GM03348 (cell line): ENCODE data around the gene CD164L2.

ENCODE experiments used
- DNase-seq: peaks from one replicate; pipeline ENCODE4 v3.0.0; 2012; ENCODE audit warnings: low spot score

The CD164L2 gene

GRCh38 chr1:27346991-27347624 is 36.0 kb downstream of the CD164L2 start:
- no peak for DNase-seq

GRCh38 chr1:27346357-27346756 is 36.8 kb downstream of the CD164L2 start:
- DNase-seq, result no peak

GRCh38 chr1:27345272-27345671 is 37.9 kb downstream of the CD164L2 start:
- no peak for DNase-seq

- DNase-seq, result no peak
Measured at GRCh38 chr1:27343639-27344025, 39.5 kb downstream of the CD164L2 start.

- no peak for DNase-seq
Measured at GRCh38 chr1:27342778-27343638, 40.1 kb downstream of the CD164L2 start.

- no peak for DNase-seq
Measured at GRCh38 chr1:27342391-27342777, 40.7 kb downstream of the CD164L2 start.

GRCh38 chr1:27341525-27342252 is 41.4 kb downstream of the CD164L2 start, which contains the start of gene SYTL1:
SYTL1 (plus strand) TSS chr1:27342022; CDS start chr1:27345335, 3,313 bp downstream.
- peak; percentile 76 for DNase-seq

- no peak for DNase-seq
Measured at GRCh38 chr1:27339213-27339612, 43.9 kb downstream of the CD164L2 start.

GRCh38 chr1:27338751-27339150 is 44.4 kb downstream of the CD164L2 start:
- DNase-seq, result no peak

- DNase-seq, result no peak
Measured at GRCh38 chr1:27336756-27337155, 46.4 kb downstream of the CD164L2 start.

- no peak for DNase-seq
Measured at GRCh38 chr1:27335506-27336422, 47.4 kb downstream of the CD164L2 start.

GRCh38 chr1:27333717-27334279 is 49.3 kb downstream of the CD164L2 start:
- no peak for DNase-seq

- peak; percentile 85 for DNase-seq
Measured at GRCh38 chr1:27332536-27333281, 50.4 kb downstream of the CD164L2 start.

GRCh38 chr1:27331922-27332321 is 51.2 kb downstream of the CD164L2 start:
- DNase-seq, result no peak

GRCh38 chr1:27331426-27331825 is 51.7 kb downstream of the CD164L2 start:
- DNase-seq, result no peak

- no peak for DNase-seq
Measured at GRCh38 chr1:27330786-27331185, 52.3 kb downstream of the CD164L2 start.
